Lower leg skin (tissue), 3 donors: Measurements from ENCODE around the gene CYP17A1.

ENCODE experiments used
- CTCF ChIP-seq, 3 donors: fragments of 450-650 bp; IDR thresholded peaks; one replicate each; pipeline ENCODE4 v1.5.1; 2016; ENCODE audit warnings: antibody characterized with exemption in 3 of 3, mild to moderate bottlenecking in 3 of 3, moderate library complexity in 2 of 3
- POLR2A ChIP-seq, 2 donors: fragments of 450-650 bp; IDR thresholded peaks; one replicate each; pipeline ENCODE4 v1.6.1; 2016 to 2017; ENCODE audit warnings: antibody characterized with exemption in 2 of 2, mild to moderate bottlenecking in 1 of 2, moderate library complexity in 1 of 2

GRCh38 chr10:102834143-102834542 lies 3.1 kb downstream of the CYP17A1 start:
- TF ChIP-seq CTCF (IDR thresholded peaks at IDR 0.05) (no peak), POLR2A (IDR thresholded peaks at IDR 0.05) (no peak)
